Measurements from ENCODE around the gene SEMA5A. TPM values are rescaled to one million over a fixed set of nuclear protein-coding genes. Genes with fewer than 3 reads are reported as not detected.

The SEMA5A gene
- total RNA-seq, 5 donors from 2014 or later (not counting 1 experiment from before 2014, with no cell fraction given), result 0.60 to 5.1 (median 1.5) TPM

DNA sequence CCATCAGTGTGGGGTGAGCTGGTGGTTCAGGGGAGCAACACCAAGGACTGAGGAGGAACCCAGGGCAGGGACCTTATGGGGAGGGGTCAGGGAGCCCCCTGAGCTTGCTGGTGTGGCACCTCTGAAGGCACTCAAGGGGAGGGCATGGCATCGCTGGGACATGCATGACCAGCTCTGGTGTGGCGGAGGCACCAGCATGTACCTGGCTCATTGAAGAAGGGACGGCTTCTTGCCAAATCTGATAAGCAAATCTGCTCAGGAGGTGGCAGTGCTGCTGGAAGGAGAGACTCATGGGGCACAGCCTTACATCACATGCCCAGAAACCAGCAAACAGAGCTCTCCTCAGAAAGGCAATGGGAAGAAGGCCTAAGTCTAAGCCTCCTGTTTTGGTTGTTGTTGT lies 421.8 kb downstream of the SEMA5A start:
- Histone ChIP-seq H3K27ac (ENCODE audit: low read length) (no peak overlapping the region), H3K4me1 (ENCODE audit: control insufficient read depth in 1 of 2, extremely low read depth in 1 of 2, insufficient read depth in 2 of 2, low read length in 2 of 2) (no peaks in the 10 kb centered on the region), H3K9me3 (no peaks in the 10 kb centered on the region), H3K27me3 (replicated peaks in 1 of 2; ENCODE audit: control insufficient read depth in 2 of 2, extremely low read depth in 1 of 2, insufficient read depth in 2 of 2, low read length in 1 of 2) (no peaks in the 10 kb centered on the region), H3K4me3 (ENCODE audit: control insufficient read depth in 1 of 2, extremely low read depth in 1 of 2, low read length in 1 of 2) (no peak overlapping the region), H3K36me3 (ENCODE audit: control insufficient read depth in 2 of 2, extremely low read depth in 1 of 2, insufficient read depth in 1 of 2, low read length in 1 of 2) (no peaks in the 10 kb centered on the region)
- Mint-ChIP-seq H3K4me3 (no peak overlapping the region), H3K9me3 (peaks cover 6 to 18% (median 9%) of the 10 kb centered on the region in 3 donors), H3K4me1 (no peaks in the 10 kb centered on the region), H3K27me3 (no peaks in the 10 kb centered on the region), H3K36me3 (no peaks in the 10 kb centered on the region), H3K27ac (no peak overlapping the region)
- DNase-seq (no peak), ATAC-seq (replicated peaks in 1 of 4) (no peak)
- ChIA-PET POLR2A (no interaction called here), CTCF (no interaction called here)
- 80% methylated on average over 3 of the region's 3 CpGs for WGBS (ENCODE audit: insufficient coverage)

DNA sequence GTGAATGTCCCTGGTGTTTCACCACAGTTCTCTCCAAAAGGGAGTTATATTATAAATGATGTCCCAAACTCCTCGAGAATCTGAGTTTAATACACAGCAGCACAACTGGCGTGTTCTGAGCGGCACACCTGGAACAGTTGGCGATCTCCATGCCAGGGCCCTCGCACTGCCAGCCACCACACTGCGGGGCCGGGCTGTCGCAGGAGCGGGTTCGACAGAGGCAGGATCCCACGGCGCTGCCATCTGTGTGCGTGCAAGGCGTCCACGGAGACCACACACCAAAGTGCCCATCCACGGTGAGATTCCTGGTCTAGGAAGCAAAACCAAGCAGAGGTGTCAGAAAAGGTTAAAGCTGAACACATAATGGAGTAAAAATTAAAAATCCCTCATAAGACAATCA lies 423.3 kb downstream of the SEMA5A start:
- Histone ChIP-seq H3K4me3 (ENCODE audit: control insufficient read depth in 1 of 2, extremely low read depth in 1 of 2, low read length in 1 of 2) (no peak overlapping the region), H3K27me3 (replicated peaks in 1 of 2; ENCODE audit: control insufficient read depth in 2 of 2, extremely low read depth in 1 of 2, insufficient read depth in 2 of 2, low read length in 1 of 2) (peaks cover 0 to 2% of the 10 kb centered on the region in 2 experiments), H3K27ac (ENCODE audit: low read length) (no peak overlapping the region), H3K4me1 (ENCODE audit: control insufficient read depth in 1 of 2, extremely low read depth in 1 of 2, insufficient read depth in 2 of 2, low read length in 2 of 2) (no peaks in the 10 kb centered on the region), H3K9me3 (no peaks in the 10 kb centered on the region), H3K36me3 (ENCODE audit: control insufficient read depth in 2 of 2, extremely low read depth in 1 of 2, insufficient read depth in 1 of 2, low read length in 1 of 2) (no peaks in the 10 kb centered on the region)
- H3K27ac Mint-ChIP-seq, result no peak overlapping the region
- H3K36me3 Mint-ChIP-seq, result no peaks in the 10 kb centered on the region
- ChIA-PET CTCF (no interaction called here), POLR2A (no interaction called here)
- ATAC-seq (replicated peaks in 1 of 4) (no peak), DNase-seq (no peak)
- H3K27me3 Mint-ChIP-seq, result no peaks in the 10 kb centered on the region
- WGBS (ENCODE audit: insufficient coverage), result 89% methylated on average over 12 of the region's 16 CpGs
- no peak overlapping the region for H3K4me3 Mint-ChIP-seq
- no peaks in the 10 kb centered on the region for H3K4me1 Mint-ChIP-seq
- peaks cover 5 to 12% (median 6%) of the 10 kb centered on the region in 3 donors for H3K9me3 Mint-ChIP-seq

DNA sequence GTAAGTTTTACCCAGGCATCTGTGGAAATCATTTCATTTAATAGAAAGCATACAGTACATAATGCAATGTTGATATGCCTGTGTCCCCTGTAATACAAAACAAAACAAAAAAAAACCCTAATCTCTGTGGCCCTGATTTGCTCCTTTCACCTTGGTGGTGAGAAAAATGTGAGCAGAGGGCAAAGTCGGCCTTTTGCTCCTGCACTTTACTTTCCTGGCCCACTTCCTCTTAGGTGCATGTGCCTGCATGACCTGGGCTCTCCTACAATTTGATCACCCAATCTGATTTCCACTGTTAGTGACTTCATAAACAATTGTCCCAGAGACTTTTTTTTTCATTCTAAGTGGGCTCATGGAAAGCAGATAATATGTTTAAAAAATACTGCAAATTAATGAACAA lies 424.3 kb downstream of the SEMA5A start:
- Histone ChIP-seq H3K36me3 (ENCODE audit: control insufficient read depth in 2 of 2, extremely low read depth in 1 of 2, insufficient read depth in 1 of 2, low read length in 1 of 2) (no peaks in the 10 kb centered on the region), H3K4me1 (ENCODE audit: control insufficient read depth in 1 of 2, extremely low read depth in 1 of 2, insufficient read depth in 2 of 2, low read length in 2 of 2) (no peaks in the 10 kb centered on the region), H3K27me3 (replicated peaks in 1 of 2; ENCODE audit: control insufficient read depth in 2 of 2, extremely low read depth in 1 of 2, insufficient read depth in 2 of 2, low read length in 1 of 2) (peaks cover 0 to 2% of the 10 kb centered on the region in 2 experiments), H3K9me3 (no peaks in the 10 kb centered on the region), H3K4me3 (ENCODE audit: control insufficient read depth in 1 of 2, extremely low read depth in 1 of 2, low read length in 1 of 2) (no peak overlapping the region), H3K27ac (ENCODE audit: low read length) (no peak overlapping the region)
- ATAC-seq (replicated peaks in 1 of 4) (no peak), DNase-seq (no peak)
- CTCF ChIA-PET, result no interaction called here
- Mint-ChIP-seq H3K27ac (no peak overlapping the region), H3K4me1 (no peaks in the 10 kb centered on the region), H3K4me3 (no peak overlapping the region), H3K27me3 (no peaks in the 10 kb centered on the region), H3K9me3 (peaks cover 4 to 14% (median 6%) of the 10 kb centered on the region in 3 donors), H3K36me3 (no peaks in the 10 kb centered on the region)
- POLR2A ChIA-PET, result no interaction called here
- no CpG with 5 or more reads among the region's 1 CpG for WGBS (ENCODE audit: insufficient coverage)

DNA sequence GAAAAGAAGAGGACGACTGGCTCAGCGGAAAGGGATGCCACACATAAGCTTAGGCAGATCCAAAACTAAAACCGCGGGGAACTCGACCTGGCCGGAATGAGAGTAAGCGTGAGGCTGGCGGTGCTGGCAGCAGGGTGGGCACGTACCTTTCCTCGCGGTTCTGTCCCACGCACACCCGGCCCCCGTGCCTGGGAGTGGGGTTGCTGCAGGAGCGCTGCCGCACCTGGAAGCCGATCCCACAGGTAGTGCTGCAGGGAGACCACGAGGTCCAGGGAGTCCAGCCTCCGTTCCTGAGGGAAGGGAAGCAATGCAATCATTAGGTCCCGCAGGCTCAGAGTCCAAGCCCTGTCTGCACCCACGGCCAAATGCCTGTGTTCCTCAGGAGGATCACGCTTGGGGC lies 427.0 kb downstream of the SEMA5A start:
- H3K27ac Mint-ChIP-seq, result no peak overlapping the region
- CTCF ChIA-PET, result no interaction called here
- 85% methylated on average over 21 of the region's 22 CpGs for WGBS (ENCODE audit: insufficient coverage)

DNA sequence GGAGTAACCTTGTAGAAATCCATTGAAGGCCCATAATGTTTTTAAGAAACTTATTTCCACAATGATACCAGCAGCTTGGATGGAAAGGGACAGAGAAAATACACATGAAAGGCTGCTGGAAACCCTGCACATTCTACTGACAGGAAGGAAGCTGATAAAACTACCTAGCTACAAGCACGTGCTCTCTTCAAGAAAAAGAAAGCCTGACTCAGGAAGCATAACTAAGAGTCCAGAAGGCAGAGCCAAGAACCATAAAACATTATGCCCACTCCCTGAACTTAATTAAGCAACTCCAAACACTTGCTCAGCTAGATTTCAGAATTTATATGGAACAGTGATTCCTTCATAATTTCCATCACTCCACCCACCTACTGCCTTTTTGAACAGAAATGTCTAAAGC lies 430.8 kb downstream of the SEMA5A start:
- ChIA-PET POLR2A (no interaction called here), CTCF (no interaction called here)
- H3K27me3 ChIP-seq (replicated peaks in 1 of 2; ENCODE audit: control insufficient read depth in 2 of 2, extremely low read depth in 1 of 2, insufficient read depth in 2 of 2, low read length in 1 of 2), result peaks cover 0 to 2% of the 10 kb centered on the region in 2 experiments
- no peaks in the 10 kb centered on the region for H3K4me1 Mint-ChIP-seq
- no peak overlapping the region for H3K27ac Mint-ChIP-seq
- no peaks in the 10 kb centered on the region for H3K9me3 ChIP-seq
- ATAC-seq (replicated peaks in 1 of 4), result no peak
- no peaks in the 10 kb centered on the region for H3K36me3 Mint-ChIP-seq
- no peaks in the 10 kb centered on the region for H3K36me3 ChIP-seq (ENCODE audit: control insufficient read depth in 2 of 2, extremely low read depth in 1 of 2, insufficient read depth in 1 of 2, low read length in 1 of 2)
- no peak overlapping the region for H3K4me3 ChIP-seq (ENCODE audit: control insufficient read depth in 1 of 2, extremely low read depth in 1 of 2, low read length in 1 of 2)
- no peaks in the 10 kb centered on the region for H3K27me3 Mint-ChIP-seq
- no peak for DNase-seq
- WGBS (ENCODE audit: insufficient coverage), result 0% methylated on average over 1 of the region's 1 CpG
- H3K4me3 Mint-ChIP-seq, result no peak overlapping the region
- no peak overlapping the region for H3K27ac ChIP-seq (ENCODE audit: low read length)
- peaks cover 2 to 15% (median 14%) of the 10 kb centered on the region in 3 donors for H3K9me3 Mint-ChIP-seq
- H3K4me1 ChIP-seq (ENCODE audit: control insufficient read depth in 1 of 2, extremely low read depth in 1 of 2, insufficient read depth in 2 of 2, low read length in 2 of 2), result no peaks in the 10 kb centered on the region

More for the DNA sequence above, 427.0 kb downstream of the SEMA5A start:
- Histone ChIP-seq H3K27ac (ENCODE audit: low read length) (no peak overlapping the region), H3K36me3 (ENCODE audit: control insufficient read depth in 2 of 2, extremely low read depth in 1 of 2, insufficient read depth in 1 of 2, low read length in 1 of 2) (no peaks in the 10 kb centered on the region), H3K9me3 (no peaks in the 10 kb centered on the region), H3K4me3 (ENCODE audit: control insufficient read depth in 1 of 2, extremely low read depth in 1 of 2, low read length in 1 of 2) (no peak overlapping the region), H3K4me1 (ENCODE audit: control insufficient read depth in 1 of 2, extremely low read depth in 1 of 2, insufficient read depth in 2 of 2, low read length in 2 of 2) (no peaks in the 10 kb centered on the region), H3K27me3 (replicated peaks in 1 of 2; ENCODE audit: control insufficient read depth in 2 of 2, extremely low read depth in 1 of 2, insufficient read depth in 2 of 2, low read length in 1 of 2) (peaks cover 0 to 2% of the 10 kb centered on the region in 2 experiments)
- Mint-ChIP-seq H3K4me1 (no peaks in the 10 kb centered on the region), H3K9me3 (peaks cover 5 to 18% (median 8%) of the 10 kb centered on the region in 3 donors), H3K4me3 (no peak overlapping the region), H3K27me3 (no peaks in the 10 kb centered on the region), H3K36me3 (no peaks in the 10 kb centered on the region)
- POLR2A ChIA-PET, result no interaction called here
- DNase-seq (no peak), ATAC-seq (replicated peaks in 1 of 4) (no peak)

DNA sequence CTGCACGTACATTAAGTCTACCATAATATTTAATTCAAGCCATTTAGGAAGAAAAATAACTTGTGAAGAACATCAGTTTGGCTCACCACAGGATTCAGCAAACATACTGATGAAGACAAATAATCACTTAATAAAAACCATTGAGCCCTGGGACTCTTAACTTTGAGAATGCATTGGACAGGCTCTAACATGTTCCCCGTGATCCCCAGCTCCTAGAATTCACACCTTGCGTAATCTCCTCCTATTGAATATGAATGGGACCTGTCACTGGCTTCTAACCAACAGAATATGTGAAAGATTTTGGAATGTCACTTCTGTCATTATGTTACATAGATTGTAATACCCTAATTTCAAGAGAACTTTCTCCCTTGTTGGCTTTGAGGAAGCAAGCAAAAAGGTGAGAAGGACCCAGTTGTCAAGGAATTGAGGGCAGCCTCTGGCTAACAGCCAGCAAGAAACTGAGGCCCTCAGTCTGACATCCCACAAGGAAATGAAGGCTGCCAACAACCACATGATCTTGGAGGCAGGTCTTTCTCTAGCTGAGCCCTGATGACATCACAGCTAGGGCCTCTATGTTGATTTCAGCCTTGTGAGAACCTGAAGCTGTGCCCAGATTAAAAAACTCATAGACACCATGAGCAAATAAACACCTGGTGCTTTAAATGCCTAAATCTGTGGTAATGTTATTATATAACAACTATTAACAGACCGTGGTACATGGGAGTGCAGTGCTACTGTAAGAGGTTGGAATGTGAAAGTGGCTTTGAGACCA lies 433.2 kb downstream of the SEMA5A start:
- Histone ChIP-seq H3K36me3 (ENCODE audit: control insufficient read depth in 2 of 2, extremely low read depth in 1 of 2, insufficient read depth in 1 of 2, low read length in 1 of 2) (no peaks in the 10 kb centered on the region), H3K4me3 (ENCODE audit: control insufficient read depth in 1 of 2, extremely low read depth in 1 of 2, low read length in 1 of 2) (no peak overlapping the region), H3K4me1 (ENCODE audit: control insufficient read depth in 1 of 2, extremely low read depth in 1 of 2, insufficient read depth in 2 of 2, low read length in 2 of 2) (no peaks in the 10 kb centered on the region), H3K27ac (ENCODE audit: low read length) (no peak overlapping the region), H3K9me3 (no peaks in the 10 kb centered on the region), H3K27me3 (replicated peaks in 1 of 2; ENCODE audit: control insufficient read depth in 2 of 2, extremely low read depth in 1 of 2, insufficient read depth in 2 of 2, low read length in 1 of 2) (no peaks in the 10 kb centered on the region)
- no peaks in the 10 kb centered on the region for H3K4me1 Mint-ChIP-seq
- no peak overlapping the region for H3K4me3 Mint-ChIP-seq
- H3K27me3 Mint-ChIP-seq, result no peaks in the 10 kb centered on the region
- WGBS (ENCODE audit: insufficient coverage), result no CpG with 5 or more reads among the region's 4 CpGs
- POLR2A ChIA-PET, result no interaction called here
- no peak for DNase-seq
- H3K27ac Mint-ChIP-seq, result no peak overlapping the region
- no peak for ATAC-seq (replicated peaks in 1 of 4)
- CTCF ChIA-PET, result no interaction called here
- H3K9me3 Mint-ChIP-seq, result peaks cover 2 to 17% (median 14%) of the 10 kb centered on the region in 3 donors
- no peaks in the 10 kb centered on the region for H3K36me3 Mint-ChIP-seq

Measured in T-cell (primary cell).